ENCODE results near the gene VWA1.
"Not testable (repeated sequence)": the region's sequence is repeated elsewhere in the genome, so short reads cannot be mapped to it uniquely, and the experiment has no call there.

- not testable (repeated sequence) for TF ChIP-seq EP300 (IDR thresholded peaks at IDR 0.05); ESRRA (IDR thresholded peaks at IDR 0.05; ENCODE audit: borderline replicate concordance, low read length); CTCF (IDR thresholded peaks at IDR 0.05); POLR2A (IDR thresholded peaks at IDR 0.05; ENCODE audit: low read length); RFX5 (IDR thresholded peaks at IDR 0.05); GATA3 (IDR thresholded peaks at IDR 0.05; ENCODE audit: borderline replicate concordance); MYC (IDR thresholded peaks at IDR 0.05; ENCODE audit: borderline replicate concordance, low read length); NPAS2 (CRISPR knock-in tag; IDR thresholded peaks at IDR 0.05; ENCODE audit: borderline replicate concordance); HOXA7 (CRISPR knock-in tag; IDR thresholded peaks at IDR 0.05); CEBPB (IDR thresholded peaks at IDR 0.05); NR3C1 (IDR thresholded peaks at IDR 0.05); RCOR1 (IDR thresholded peaks at IDR 0.05; ENCODE audit: low read depth, low read length); EHMT2 (IDR thresholded peaks at IDR 0.05; ENCODE audit: low read depth)
Observed at GRCh38 chr1:1484976-1485750, 49.7 kb downstream of the VWA1 start.
